ENCODE measurements around the gene NR1H3. TPM values are rescaled to one million over a fixed set of nuclear protein-coding genes. Genes with fewer than 3 reads are reported as not detected.
A peak's percentile ranks its signal among the peaks of the same experiment; 100 is the strongest.

Gene NR1H3
- total RNA-seq, 1 experiment from 2014 or later: 26.3 TPM

- Mint-ChIP-seq H3K27me3 (ENCODE audit: low read depth) (no peaks in the 10 kb centered on the region; the same call in 1 of the 2 replicates), H3K4me1 (peaks cover 11 to 12% of the 10 kb centered on the region in 2 experiments)
Measured at GRCh38 chr11:47248304-47248663, 9.5 kb upstream of the NR1H3 start.

More at GRCh38 chr11:47248304-47248663, 9.5 kb upstream of the NR1H3 start:
- H3K4me3 Mint-ChIP-seq: peak overlapping the region; percentile 99
- H3K27ac ChIP-seq (ENCODE audit: insufficient read length, low read depth, low read length): no peak overlapping the region
- H3K79me2 ChIP-seq (ENCODE audit: insufficient read depth, low read length): no peaks in the 10 kb centered on the region
- no peak overlapping the region for H3T11ph ChIP-seq (ENCODE audit: low read length)
- H3K4ac ChIP-seq (ENCODE audit: low read depth, low read length): no peak overlapping the region
- H3K14ac ChIP-seq (ENCODE audit: insufficient read depth, low read length): peak overlapping the region; percentile 77; the same call in 1 of the 2 replicates
- no peak for DNase-seq
- no peak overlapping the region for H2BK12ac ChIP-seq (ENCODE audit: insufficient read length, low read depth, low read length)
- no peaks in the 10 kb centered on the region for H3K79me1 ChIP-seq (ENCODE audit: insufficient read depth, low read depth, low read length, poor library complexity, severe bottlenecking)
- no peak overlapping the region for H2AFZ ChIP-seq (ENCODE audit: low read length)
- H3K4me1 ChIP-seq (ENCODE audit: insufficient read depth, low read length): peaks cover 5% of the 10 kb centered on the region; the same call in 1 of the 2 replicates
- H3K4me2 ChIP-seq (ENCODE audit: insufficient read depth, insufficient read length, low read length): peak overlapping the region; percentile 92
- peaks cover 8% of the 10 kb centered on the region for H3K23me2 ChIP-seq (ENCODE audit: insufficient read length, low read depth, low read length, poor library complexity, severe bottlenecking)
- no peak overlapping the region for H4K91ac ChIP-seq (ENCODE audit: insufficient read length, low read depth, low read length)
- peak overlapping the region; percentile 86 for H3K9ac ChIP-seq (ENCODE audit: extremely low read depth, insufficient read length, low read length)
- WGBS (ENCODE audit: extremely low coverage, insufficient read length, low lambda C conversion rate): no CpG with 5 or more reads among the region's 7 CpGs
- H2BK120ac ChIP-seq (ENCODE audit: low read depth, low read length, poor library complexity, severe bottlenecking): no peak overlapping the region
- H3K9me3 ChIP-seq (ENCODE audit: control insufficient read depth, low read depth, low read length): no peaks in the 10 kb centered on the region
- no peak overlapping the region for H4K8ac ChIP-seq (replicated peaks; ENCODE audit: insufficient read length, low read depth, low read length)
- H2AK5ac ChIP-seq (ENCODE audit: insufficient read length, low read length): no peak overlapping the region
- H3K56ac ChIP-seq (ENCODE audit: insufficient read length, low read depth, low read length): no peak overlapping the region
- H4K5ac ChIP-seq (ENCODE audit: insufficient read length, low read depth, low read length): no peak overlapping the region
- H2BK15ac ChIP-seq (ENCODE audit: low read depth, low read length): no peak overlapping the region
- no peaks in the 10 kb centered on the region for H3K27me3 ChIP-seq (ENCODE audit: insufficient read depth, low read length)
- H3K36me3 Mint-ChIP-seq (ENCODE audit: insufficient read depth in 1 of 3, low read depth in 3 of 3): peaks cover 2 to 41% (median 31%) of the 10 kb centered on the region in 3 experiments; a peak in 6 of 7 replicates
- no peak overlapping the region for H2BK5ac ChIP-seq (ENCODE audit: insufficient read length, low read length)
- H2BK20ac ChIP-seq (ENCODE audit: low read depth, low read length, poor library complexity, severe bottlenecking): no peak overlapping the region
- no peaks in the 10 kb centered on the region; a peak in 1 of 5 replicates for H3K9me3 Mint-ChIP-seq
- H4K20me1 ChIP-seq (ENCODE audit: control insufficient read depth, insufficient read depth, insufficient read length): no peaks in the 10 kb centered on the region
- TF ChIP-seq CTCF (conservative IDR thresholded peaks at IDR 0.05): no peak
- no peak overlapping the region for H3K18ac ChIP-seq (ENCODE audit: insufficient read length, low read depth, low read length)
- H3K23ac ChIP-seq (ENCODE audit: insufficient read length, low read depth, low read length): no peak overlapping the region
- peak overlapping the region; percentile 100 for H3K27ac Mint-ChIP-seq

Measured in H9 (cell line).